WTC11 (cell line): ENCODE results near the gene TCF3. TPM values are rescaled to one million over a fixed set of nuclear protein-coding genes. Genes with fewer than 3 reads are reported as not detected.

Experiments
- ARID4B ChIP-seq: sonication (generic); formaldehyde crosslinking; IDR thresholded peaks from 2 replicates; pipeline ENCODE4 v1.8.0; 2023; ENCODE audit warnings: missing genetic modification reagents, mild to moderate bottlenecking, borderline replicate concordance
- ATF1 ChIP-seq: sonication (generic); formaldehyde crosslinking; IDR thresholded peaks from 2 replicates; pipeline ENCODE4 v1.8.1; 2023; ENCODE audit warnings: mild to moderate bottlenecking, moderate library complexity, missing genetic modification reagents
- ATF2 ChIP-seq: sonication (generic); formaldehyde crosslinking; IDR thresholded peaks from 2 replicates; pipeline ENCODE4 v1.8.1; 2022; ENCODE audit warnings: low read depth, missing genetic modification reagents, borderline replicate concordance
- CBFB ChIP-seq: sonication (generic); formaldehyde crosslinking; IDR thresholded peaks from 2 replicates; pipeline ENCODE4 v1.8.1; 2022; ENCODE audit warnings: mild to moderate bottlenecking, low read depth, missing genetic modification reagents
- CREM ChIP-seq: sonication (generic); formaldehyde crosslinking; IDR thresholded peaks from 2 replicates; pipeline ENCODE4 v1.8.1; 2022; ENCODE audit warnings: mild to moderate bottlenecking, missing genetic modification reagents, moderate library complexity
- E2F5 ChIP-seq: sonication (generic); formaldehyde crosslinking; IDR thresholded peaks from 2 replicates; pipeline ENCODE4 v1.8.1; 2022; ENCODE audit warnings: mild to moderate bottlenecking, moderate library complexity, missing genetic modification reagents
- ETV6 ChIP-seq: sonication (generic); formaldehyde crosslinking; IDR thresholded peaks from 2 replicates; pipeline ENCODE4 v1.8.1; 2022; ENCODE audit warnings: mild to moderate bottlenecking, missing genetic modification reagents
- FOXJ3 ChIP-seq: sonication (generic); formaldehyde crosslinking; IDR thresholded peaks from 2 replicates; pipeline ENCODE4 v1.9.0; 2021; ENCODE audit warnings: missing genetic modification reagents, mild to moderate bottlenecking, borderline replicate concordance
- FOXP4 ChIP-seq: sonication (generic); formaldehyde crosslinking; IDR thresholded peaks from 2 replicates; pipeline ENCODE4 v1.8.0; 2022; ENCODE audit warnings: mild to moderate bottlenecking, missing genetic modification reagents
- IRF2 ChIP-seq: sonication (generic); formaldehyde crosslinking; IDR thresholded peaks from 2 replicates; pipeline ENCODE4 v1.8.0; 2022; ENCODE audit warnings: low read depth, missing genetic modification reagents, borderline replicate concordance
- KAT7 ChIP-seq: sonication (generic); formaldehyde crosslinking; IDR thresholded peaks from 2 replicates; pipeline ENCODE4 v1.8.1; 2023; ENCODE audit warnings: missing genetic modification reagents, mild to moderate bottlenecking, borderline replicate concordance
- NR2C2 ChIP-seq: sonication (generic); formaldehyde crosslinking; IDR thresholded peaks from 2 replicates; pipeline ENCODE4 v1.8.0; 2022; ENCODE audit warnings: mild to moderate bottlenecking, missing genetic modification reagents
- NR3C1 ChIP-seq: sonication (generic); formaldehyde crosslinking; conservative IDR thresholded peaks from 2 replicates; pipeline ENCODE4 v1.8.1; 2023; ENCODE audit warnings: low read depth, mild to moderate bottlenecking, missing genetic modification reagents
- PRDM15 ChIP-seq: sonication (generic); formaldehyde crosslinking; IDR thresholded peaks from 2 replicates; pipeline ENCODE4 v1.8.0; 2022; ENCODE audit warnings: missing genetic modification reagents
- PREB ChIP-seq: sonication (generic); formaldehyde crosslinking; IDR thresholded peaks from 2 replicates; pipeline ENCODE4 v1.8.1; 2022; ENCODE audit warnings: mild to moderate bottlenecking, missing genetic modification reagents, moderate library complexity, borderline replicate concordance
- RORB ChIP-seq: fragments of 250-450 bp; sonication (Bioruptor Pico); IDR thresholded peaks from 2 replicates; pipeline ENCODE4 v1.9.0; 2021; ENCODE audit warnings: mild to moderate bottlenecking
- TP53 ChIP-seq: sonication (generic); formaldehyde crosslinking; IDR thresholded peaks from 2 replicates; pipeline ENCODE4 v1.8.1; 2023; ENCODE audit warnings: mild to moderate bottlenecking, missing genetic modification reagents
- USF1 ChIP-seq: sonication (generic); formaldehyde crosslinking; IDR thresholded peaks from 2 replicates; pipeline ENCODE4 v1.8.0; 2022; ENCODE audit warnings: mild to moderate bottlenecking, missing genetic modification reagents
- ZBTB21 ChIP-seq: sonication (generic); formaldehyde crosslinking; IDR thresholded peaks from 2 replicates; pipeline ENCODE4 v1.8.1; 2023; ENCODE audit warnings: mild to moderate bottlenecking, missing genetic modification reagents, borderline replicate concordance
- ZMAT4 ChIP-seq: fragments of 250-450 bp; sonication (Bioruptor Pico); IDR thresholded peaks from 2 replicates; pipeline ENCODE4 v1.9.0; 2021; ENCODE audit warnings: mild to moderate bottlenecking
- ZNF121 ChIP-seq: sonication (generic); formaldehyde crosslinking; IDR thresholded peaks from 2 replicates; pipeline ENCODE4 v1.8.0; 2023; ENCODE audit warnings: missing genetic modification reagents
- ZNF138 ChIP-seq: sonication (generic); formaldehyde crosslinking; conservative IDR thresholded peaks from 2 replicates; pipeline ENCODE4 v1.8.1; 2022; ENCODE audit warnings: mild to moderate bottlenecking, moderate library complexity, missing genetic modification reagents
- ZNF396 ChIP-seq: fragments of 250-450 bp; sonication (Bioruptor Pico); IDR thresholded peaks from 2 replicates; pipeline ENCODE4 v1.8.0; 2021; ENCODE audit warnings: mild to moderate bottlenecking, moderate library complexity, borderline replicate concordance
- total RNA-seq: library from RNA; stranded (reverse); gene quantifications from 3 replicates; pipeline ENCODE4 v1.2.3, GENCODE V29; 2021

TCF3 gene
- total RNA-seq, 1 experiment from 2014 or later: 324 TPM

GRCh38 chr19:1605236-1606137, 46.9 kb downstream of the TCF3 start, which contains the start of gene UQCR11 (continued):
- no peak for TF ChIP-seq ATF2 (CRISPR knock-in tag)
- TF ChIP-seq ZMAT4 (CRISPR knock-in tag): no peak
- TF ChIP-seq CBFB: 0 out of 2 replicates have a peak, but pooled peaks have one; percentile 36
- TF ChIP-seq ZNF396: no peak
- no peak for TF ChIP-seq PRDM15 (CRISPR knock-in tag)
- TF ChIP-seq ZNF138 (CRISPR knock-in tag): no peak
- TF ChIP-seq NR2C2 (CRISPR knock-in tag): no peak
- no peak for TF ChIP-seq IRF2
- no peak for TF ChIP-seq ATF1
- TF ChIP-seq FOXJ3 (CRISPR knock-in tag): no peak
- TF ChIP-seq RORB: no peak
- no peak for TF ChIP-seq PREB (CRISPR knock-in tag)
- TF ChIP-seq USF1 (CRISPR knock-in tag): peak; percentile 92
- TF ChIP-seq ZNF121 (CRISPR knock-in tag): no peak
- no peak for TF ChIP-seq TP53
- no peak for TF ChIP-seq FOXP4
- no peak for TF ChIP-seq KAT7
- TF ChIP-seq ARID4B (CRISPR knock-in tag): no peak; the same call in 1 of the 2 replicates
- peak; percentile 51; the same call in 1 of the 2 replicates for TF ChIP-seq ETV6 (CRISPR knock-in tag)
- TF ChIP-seq NR3C1 (CRISPR knock-in tag): no peak
- TF ChIP-seq CREM: no peak
- TF ChIP-seq E2F5 (CRISPR knock-in tag): no peak
- TF ChIP-seq ZBTB21 (CRISPR knock-in tag): no peak
